Nephron progenitor cell (in vitro differentiated cells): ENCODE data around the gene IL12A.
A peak's percentile ranks its signal among the peaks of the same experiment; 100 is the strongest.

Source experiments
- DNase-seq: peaks from one replicate; pipeline ENCODE4 v3.0.0; 2021
- H3K27ac Mint-ChIP-seq: 2 replicates; pipeline ENCODE4 v1.8.0; 2021; ENCODE audit warnings: mild to moderate bottlenecking, moderate library complexity, mixed read lengths
- H3K27me3 Mint-ChIP-seq: 2 replicates; pipeline ENCODE4 v1.8.0; 2021; ENCODE audit warnings: mild to moderate bottlenecking, low read depth, mixed read lengths; ENCODE audit not compliant: poor library complexity
- H3K36me3 Mint-ChIP-seq: 2 replicates; pipeline ENCODE4 v1.8.0; 2021; ENCODE audit warnings: low read depth, mixed read lengths
- H3K4me1 Mint-ChIP-seq: 2 replicates; pipeline ENCODE4 v1.8.0; 2021; ENCODE audit warnings: mixed read lengths
- H3K4me3 Mint-ChIP-seq: 2 replicates; pipeline ENCODE4 v1.8.0; 2021; ENCODE audit warnings: mild to moderate bottlenecking, moderate library complexity, mixed read lengths
- H3K9me3 Mint-ChIP-seq: 2 replicates; pipeline ENCODE4 v1.8.0; 2021; ENCODE audit warnings: mild to moderate bottlenecking, moderate library complexity, mixed read lengths
- TF ChIP-seq, protein P1 (sequence below): fragments of 200-600 bp; sonication (generic); IDR thresholded peaks from 2 replicates; pipeline ENCODE4 v1.5.0; 2021; ENCODE audit warnings: antibody characterized with exemption

Gene IL12A

DNA sequence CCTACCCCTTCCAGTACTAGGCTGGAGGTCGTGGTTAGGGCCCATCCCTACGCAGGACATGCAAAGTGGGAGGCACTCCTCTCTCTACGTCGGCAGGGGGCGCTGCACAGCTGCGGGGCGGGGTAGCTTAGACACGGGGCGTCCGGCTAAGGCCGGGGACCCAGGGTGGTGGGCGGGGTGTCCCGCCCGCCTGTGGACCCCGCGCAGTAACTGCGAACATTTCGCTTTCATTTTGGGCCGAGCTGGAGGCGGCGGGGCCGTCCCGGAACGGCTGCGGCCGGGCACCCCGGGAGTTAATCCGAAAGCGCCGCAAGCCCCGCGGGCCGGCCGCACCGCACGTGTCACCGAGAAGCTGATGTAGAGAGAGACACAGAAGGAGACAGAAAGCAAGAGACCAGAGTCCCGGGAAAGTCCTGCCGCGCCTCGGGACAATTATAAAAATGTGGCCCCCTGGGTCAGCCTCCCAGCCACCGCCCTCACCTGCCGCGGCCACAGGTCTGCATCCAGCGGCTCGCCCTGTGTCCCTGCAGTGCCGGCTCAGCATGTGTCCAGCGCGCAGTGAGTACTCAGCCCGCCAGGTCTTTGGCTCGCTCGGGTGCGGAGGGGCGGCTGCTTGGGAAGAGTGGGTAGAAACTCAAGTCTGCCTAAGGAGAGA lies at the start of gene IL12A:
IL12A (plus strand) TSS at position 219 of the 655 bp plus-strand sequence.
- DNase-seq = peak; percentile 90
- Mint-ChIP-seq H3K9me3 (peaks cover 18% of the 10 kb centered on the region), H3K4me1 (peaks cover 5% of the 10 kb centered on the region), H3K27me3 (peaks cover 59% of the 10 kb centered on the region), H3K27ac (no peak within 1 kb of the TSS), H3K36me3 (peaks cover 9% of the 10 kb centered on the region), H3K4me3 (peak within 1 kb of the TSS; percentile 80)
- TF ChIP-seq, protein P1, sequence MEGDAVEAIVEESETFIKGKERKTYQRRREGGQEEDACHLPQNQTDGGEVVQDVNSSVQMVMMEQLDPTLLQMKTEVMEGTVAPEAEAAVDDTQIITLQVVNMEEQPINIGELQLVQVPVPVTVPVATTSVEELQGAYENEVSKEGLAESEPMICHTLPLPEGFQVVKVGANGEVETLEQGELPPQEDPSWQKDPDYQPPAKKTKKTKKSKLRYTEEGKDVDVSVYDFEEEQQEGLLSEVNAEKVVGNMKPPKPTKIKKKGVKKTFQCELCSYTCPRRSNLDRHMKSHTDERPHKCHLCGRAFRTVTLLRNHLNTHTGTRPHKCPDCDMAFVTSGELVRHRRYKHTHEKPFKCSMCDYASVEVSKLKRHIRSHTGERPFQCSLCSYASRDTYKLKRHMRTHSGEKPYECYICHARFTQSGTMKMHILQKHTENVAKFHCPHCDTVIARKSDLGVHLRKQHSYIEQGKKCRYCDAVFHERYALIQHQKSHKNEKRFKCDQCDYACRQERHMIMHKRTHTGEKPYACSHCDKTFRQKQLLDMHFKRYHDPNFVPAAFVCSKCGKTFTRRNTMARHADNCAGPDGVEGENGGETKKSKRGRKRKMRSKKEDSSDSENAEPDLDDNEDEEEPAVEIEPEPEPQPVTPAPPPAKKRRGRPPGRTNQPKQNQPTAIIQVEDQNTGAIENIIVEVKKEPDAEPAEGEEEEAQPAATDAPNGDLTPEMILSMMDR = peak; percentile 95

- DNase-seq = no peak
- Mint-ChIP-seq H3K27me3 (peaks cover 10% of the 10 kb centered on the region), H3K4me3 (no peak overlapping the region), H3K4me1 (no peaks in the 10 kb centered on the region), H3K9me3 (peaks cover 6% of the 10 kb centered on the region), H3K27ac (no peak overlapping the region), H3K36me3 (no peaks in the 10 kb centered on the region)
- TF ChIP-seq, protein P1 = no peak
Measured at GRCh38 chr3:159941038-159942000, 47.3 kb upstream of the IL12A start.

GRCh38 chr3:159944781-159945180 lies 43.9 kb upstream of the IL12A start:
- Mint-ChIP-seq H3K4me1 (no peaks in the 10 kb centered on the region), H3K27ac (no peak overlapping the region), H3K27me3 (peaks cover 17% of the 10 kb centered on the region), H3K4me3 (no peak overlapping the region), H3K36me3 (no peaks in the 10 kb centered on the region), H3K9me3 (peaks cover 3% of the 10 kb centered on the region)
- TF ChIP-seq, protein P1 = no peak
- DNase-seq = no peak

GRCh38 chr3:159945930-159946329 lies 42.7 kb upstream of the IL12A start:
- Mint-ChIP-seq H3K4me1 (no peaks in the 10 kb centered on the region), H3K9me3 (no peaks in the 10 kb centered on the region), H3K36me3 (no peaks in the 10 kb centered on the region), H3K4me3 (no peak overlapping the region), H3K27ac (no peak overlapping the region), H3K27me3 (peaks cover 17% of the 10 kb centered on the region)
- TF ChIP-seq, protein P1 = no peak
- no peak for DNase-seq

- no peak overlapping the region for H3K4me3 Mint-ChIP-seq
- DNase-seq = no peak
- peaks cover 8% of the 10 kb centered on the region for H3K27me3 Mint-ChIP-seq
- H3K36me3 Mint-ChIP-seq = no peaks in the 10 kb centered on the region
- TF ChIP-seq, protein P1 = no peak
- no peaks in the 10 kb centered on the region for H3K9me3 Mint-ChIP-seq
- H3K27ac Mint-ChIP-seq = no peak overlapping the region
- H3K4me1 Mint-ChIP-seq = no peaks in the 10 kb centered on the region
Measured at GRCh38 chr3:159947220-159947619, 41.4 kb upstream of the IL12A start.
